Stimulated activated CD4-positive, alpha-beta T cell treated with anti-CD3 and anti-CD28 coated beads, Interleukin-12 subunit alpha, Interleukin-12 subunit beta, amount 100 ng/mL, for 24 hours (primary cell): ENCODE results near the gene RAPH1.
"Not testable (repeated sequence)": the region's sequence is repeated elsewhere in the genome, so short reads cannot be mapped to it uniquely, and the experiment has no call there.

Experiments used
- DNase-seq, 2 experiments: peaks; one replicate each; pipeline ENCODE4 v3.0.0-alpha.2; 2020; ENCODE audit warnings: low read depth in 2 of 2

RAPH1 gene

GRCh38 chr2:203436496-203436895 is 98.6 kb downstream of the RAPH1 start:
- no peak for DNase-seq

DNA sequence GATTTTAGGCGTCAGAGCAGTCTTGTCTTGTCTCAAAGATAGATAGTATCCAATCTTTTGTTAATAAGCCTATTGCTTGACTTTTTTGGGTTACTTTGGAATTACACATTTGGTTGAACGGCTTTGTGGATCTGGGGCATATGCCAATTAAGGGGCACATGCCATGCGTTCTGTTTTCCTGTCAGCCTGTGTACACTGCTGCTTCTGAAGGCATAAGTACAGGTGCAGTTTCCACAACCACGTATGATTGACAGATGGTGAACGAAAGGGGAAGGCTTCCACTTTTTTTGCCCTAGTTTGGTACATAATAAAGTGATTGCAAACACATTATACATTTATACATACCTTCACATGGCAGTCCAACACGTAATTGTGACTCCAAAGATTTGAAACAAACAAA is 102.3 kb downstream of the RAPH1 start:
- DNase-seq, result no peak

DNA sequence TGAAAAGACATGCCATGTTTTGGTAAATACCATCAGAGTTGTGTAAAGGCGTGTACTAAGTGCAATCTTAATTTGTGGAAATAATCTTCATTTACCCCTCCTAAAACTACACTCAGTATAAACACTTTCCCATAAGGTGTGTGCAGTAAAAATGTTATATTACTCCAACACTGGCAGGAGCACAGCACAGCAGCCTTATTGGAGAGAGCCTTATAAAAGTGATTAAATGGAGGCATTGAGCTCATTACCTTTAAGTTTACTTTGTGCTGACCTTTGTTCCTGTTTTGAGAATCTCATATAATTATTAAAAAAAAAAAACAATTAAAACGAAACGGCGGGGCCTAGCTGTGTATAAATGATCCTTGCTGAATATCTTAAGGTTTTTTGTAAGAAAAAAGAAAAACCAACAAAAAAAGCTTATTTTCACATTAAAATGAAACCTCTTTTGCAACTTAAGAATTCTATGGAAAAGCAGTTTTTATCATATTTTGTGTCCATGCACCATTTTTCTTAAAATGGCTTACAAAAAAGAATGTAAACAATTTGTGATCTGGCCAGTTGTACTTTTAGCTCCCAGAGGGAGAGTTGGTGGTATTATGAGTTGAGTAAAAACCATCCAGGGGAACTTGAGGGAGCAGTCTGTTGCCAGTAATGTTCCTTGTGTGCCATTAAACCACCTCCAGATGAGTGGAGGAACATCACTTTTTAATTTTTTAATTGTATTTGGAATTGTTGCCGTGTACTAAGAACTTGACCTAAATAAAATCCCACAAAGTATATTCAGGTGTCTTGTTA is 103.5 kb downstream of the RAPH1 start:
- no peak for DNase-seq

DNA sequence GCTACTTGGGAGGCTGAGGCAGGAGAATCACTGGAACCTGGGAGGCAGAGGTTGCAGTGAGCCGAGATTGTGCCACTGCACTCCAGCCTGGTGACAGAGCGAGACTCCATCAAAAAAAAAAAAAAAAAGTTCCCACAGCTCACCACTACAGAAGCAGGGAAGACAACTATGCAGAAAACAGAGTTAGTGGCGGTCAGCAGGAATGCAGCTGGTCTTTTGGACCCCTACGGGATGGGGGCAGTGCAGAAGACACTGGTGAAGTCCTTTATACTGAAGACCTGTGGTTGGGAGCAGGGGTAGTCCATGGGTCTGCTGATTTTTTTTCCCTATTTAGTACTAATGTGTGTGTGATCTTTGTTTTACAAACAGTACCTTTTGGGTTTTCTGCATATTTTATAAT is 105.5 kb downstream of the RAPH1 start:
- DNase-seq, result not testable (repeated sequence)

- no peak for DNase-seq
Measured at GRCh38 chr2:203427061-203427460, 108.0 kb downstream of the RAPH1 start.

DNA sequence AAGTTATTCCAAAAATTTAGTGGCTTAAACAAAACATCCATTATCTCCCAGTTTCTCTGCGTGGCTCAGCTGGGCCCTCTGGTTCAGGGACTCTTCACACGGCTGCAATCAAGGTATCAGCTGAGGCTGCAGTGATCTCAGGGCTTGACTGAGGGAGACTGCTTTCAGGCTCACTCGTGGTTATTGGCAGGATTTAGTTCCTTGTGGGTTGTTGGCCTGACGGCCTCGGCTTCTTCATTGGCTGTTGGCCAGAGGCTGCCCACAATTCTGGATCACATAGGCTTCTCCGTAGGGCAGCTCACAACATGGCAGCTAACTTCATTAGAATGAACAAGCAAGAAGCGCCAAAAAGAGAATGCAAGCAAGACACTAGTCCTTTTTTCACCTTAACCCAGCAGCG is 116.8 kb downstream of the RAPH1 start:
- DNase-seq, result no peak

GRCh38 chr2:203413796-203414195 is 121.3 kb downstream of the RAPH1 start:
- DNase-seq, result no peak

DNA sequence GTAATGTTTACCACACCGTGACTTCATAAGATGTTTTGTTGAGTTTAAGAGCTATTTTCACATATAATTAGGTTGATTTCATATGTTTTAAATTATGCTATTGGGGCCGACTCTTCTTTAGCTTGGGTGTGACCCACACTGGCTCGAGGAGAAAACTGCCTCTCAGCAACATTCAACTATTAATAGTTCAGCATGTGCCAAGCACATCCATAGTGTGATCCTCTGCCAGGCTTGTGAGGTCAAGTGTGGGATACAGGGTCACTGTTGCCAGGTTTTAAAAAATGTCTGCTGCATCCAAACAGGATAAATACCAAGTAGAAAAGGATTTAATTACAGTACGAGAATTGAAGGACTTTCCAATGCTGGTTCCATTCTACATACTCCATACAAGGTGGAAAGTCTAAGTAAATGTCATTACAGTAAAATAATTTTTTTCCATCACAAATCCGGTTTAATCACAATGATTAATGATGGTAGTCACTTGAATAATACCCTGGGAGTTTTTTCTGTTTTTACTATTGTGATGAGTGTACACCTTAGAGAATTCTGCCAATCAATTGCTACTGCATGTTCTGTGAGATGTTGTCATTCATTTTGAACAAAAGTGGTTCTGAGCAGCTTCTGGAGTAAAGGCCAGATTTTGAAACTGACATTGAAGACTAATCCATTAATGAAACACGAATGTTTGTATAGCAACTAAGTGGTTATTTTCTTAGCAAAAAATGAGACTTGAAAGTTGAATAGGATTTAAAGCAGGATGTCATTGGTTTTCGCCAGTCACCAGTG is 122.4 kb downstream of the RAPH1 start:
- DNase-seq, result no peak

- DNase-seq, result no peak
Measured at GRCh38 chr2:203407496-203407895, 127.6 kb downstream of the RAPH1 start.

DNA sequence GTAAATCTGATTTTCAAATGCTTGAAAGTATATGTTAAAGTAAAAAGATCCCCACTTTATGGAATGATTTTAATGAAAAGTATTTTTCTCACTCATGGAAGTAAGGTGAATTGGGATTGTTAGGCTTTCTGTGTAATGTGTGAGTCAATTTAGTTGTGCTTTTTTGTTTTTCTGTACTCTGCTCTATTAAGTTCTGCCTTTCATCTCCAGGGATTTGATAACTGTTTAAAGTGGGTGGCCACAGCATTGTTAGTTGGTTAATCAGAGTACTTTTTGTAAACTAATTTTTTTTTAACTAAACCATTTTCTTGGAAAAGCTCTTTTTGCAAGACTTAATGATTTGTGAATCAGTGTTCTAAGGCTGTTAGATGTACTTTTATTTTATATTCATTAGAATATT is 130.1 kb downstream of the RAPH1 start:
- no peak for DNase-seq

GRCh38 chr2:203400805-203401585 is 134.1 kb downstream of the RAPH1 start:
- DNase-seq, result no peak

DNA sequence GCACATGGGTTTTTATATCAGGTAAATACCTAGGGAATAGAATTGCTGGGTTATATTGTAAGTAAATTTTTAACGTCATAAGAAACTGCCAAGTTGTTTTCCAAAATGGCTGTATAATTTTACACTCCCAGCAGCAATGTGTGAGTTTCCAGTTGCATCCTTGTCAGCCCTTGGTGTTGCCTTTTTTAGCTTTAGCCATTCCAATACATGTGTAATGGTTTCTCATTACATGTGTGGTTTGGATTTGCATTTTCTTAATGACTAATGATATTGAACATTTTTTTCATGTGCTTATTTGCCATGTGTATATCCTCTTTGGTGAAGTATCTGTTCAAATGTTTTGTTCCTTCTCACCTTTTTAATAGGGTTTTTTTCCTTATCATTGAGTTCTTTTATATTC is 136.1 kb downstream of the RAPH1 start:
- DNase-seq, result no peak

DNA sequence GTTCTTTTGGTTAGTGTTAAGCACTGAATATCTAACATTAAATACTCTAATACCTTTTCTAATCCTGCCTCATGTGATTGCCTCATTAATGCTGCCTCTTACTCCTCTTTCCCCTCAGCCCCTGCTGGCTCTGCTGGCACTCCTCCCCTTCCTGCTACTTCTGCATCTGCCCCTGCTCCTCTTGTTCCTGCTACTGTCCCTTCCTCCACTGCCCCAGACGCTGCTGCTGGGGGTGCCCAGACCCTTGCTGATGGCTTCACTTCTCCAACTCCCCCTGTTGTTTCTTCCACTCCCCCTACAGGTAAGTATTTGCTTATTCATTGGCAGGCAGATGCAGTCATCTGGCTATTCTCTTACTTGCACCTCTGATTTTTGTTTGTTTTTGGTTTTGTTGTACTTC is 138.4 kb downstream of the RAPH1 start:
- no peak for DNase-seq

GRCh38 chr2:203395858-203396257 is 139.2 kb downstream of the RAPH1 start:
- DNase-seq, result no peak

DNA sequence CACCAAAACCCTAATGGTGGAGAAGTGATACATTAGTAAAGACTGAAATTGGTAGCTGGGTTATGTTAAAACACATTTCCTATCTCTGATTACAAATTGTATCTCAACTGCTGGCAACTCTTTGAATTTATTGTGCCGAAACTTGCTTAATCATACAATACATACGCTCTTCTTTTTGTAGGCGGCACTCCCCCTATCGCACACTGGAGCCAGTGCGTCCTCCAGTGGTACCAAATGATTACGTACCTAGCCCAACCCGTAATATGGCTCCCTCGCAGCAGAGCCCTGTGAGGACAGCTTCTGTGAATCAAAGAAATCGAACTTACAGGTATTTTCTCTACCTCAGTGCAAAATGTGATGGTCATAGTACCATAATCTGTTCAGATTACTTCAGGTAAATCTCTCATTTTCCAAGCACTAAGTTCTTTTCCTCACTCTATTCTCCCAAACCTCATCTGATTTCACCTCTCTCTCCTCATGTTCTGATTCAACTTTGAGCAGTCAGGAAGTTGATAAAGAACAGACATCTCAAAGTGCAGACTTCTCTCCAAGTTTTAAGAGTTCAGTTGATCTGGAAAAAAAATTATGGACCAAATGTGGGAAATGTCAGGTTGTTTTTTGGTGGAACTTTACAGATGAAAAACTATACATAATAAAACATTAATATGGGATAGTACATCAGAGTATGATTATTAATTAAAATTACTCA is 140.4 kb downstream of the RAPH1 start:
- no peak for DNase-seq

DNA sequence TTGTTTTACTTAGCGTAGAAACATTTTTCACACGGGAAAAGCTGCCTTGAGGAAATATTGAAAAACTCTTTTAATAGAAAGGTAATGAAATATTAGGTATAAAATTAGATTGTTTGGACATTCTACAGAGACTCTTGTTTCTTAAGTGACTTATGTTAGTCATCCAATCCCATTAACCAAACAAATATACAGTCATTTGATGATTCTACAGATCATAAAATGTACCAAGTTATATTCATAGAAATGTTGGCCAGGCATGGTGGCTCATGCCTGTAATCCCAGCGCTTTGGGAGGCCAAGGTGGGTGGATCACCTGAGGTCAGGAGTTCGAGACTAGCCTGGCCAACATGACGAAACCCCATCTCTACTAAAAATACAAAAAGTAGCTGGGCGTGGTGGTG is 146.9 kb downstream of the RAPH1 start:
- DNase-seq, result not testable (repeated sequence)

DNA sequence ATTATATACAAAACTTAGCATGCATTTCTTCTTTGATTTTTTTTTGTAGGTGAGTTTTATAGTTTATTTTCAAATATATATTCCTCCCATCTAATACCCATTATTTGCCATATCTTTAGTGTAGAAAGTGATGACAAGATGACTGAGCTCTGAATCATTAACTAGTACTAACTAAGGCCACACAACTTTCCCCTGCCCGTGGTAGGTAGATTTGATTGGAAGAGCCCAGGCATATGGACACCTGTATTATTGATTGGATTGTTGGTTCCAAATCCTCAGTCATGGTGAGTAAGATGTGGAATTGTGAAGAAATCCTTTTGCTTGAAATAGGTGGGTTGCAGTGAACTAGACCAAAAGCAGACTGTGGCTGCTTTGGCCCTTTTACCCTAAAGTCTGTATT is 152.1 kb downstream of the RAPH1 start:
- no peak for DNase-seq

DNA sequence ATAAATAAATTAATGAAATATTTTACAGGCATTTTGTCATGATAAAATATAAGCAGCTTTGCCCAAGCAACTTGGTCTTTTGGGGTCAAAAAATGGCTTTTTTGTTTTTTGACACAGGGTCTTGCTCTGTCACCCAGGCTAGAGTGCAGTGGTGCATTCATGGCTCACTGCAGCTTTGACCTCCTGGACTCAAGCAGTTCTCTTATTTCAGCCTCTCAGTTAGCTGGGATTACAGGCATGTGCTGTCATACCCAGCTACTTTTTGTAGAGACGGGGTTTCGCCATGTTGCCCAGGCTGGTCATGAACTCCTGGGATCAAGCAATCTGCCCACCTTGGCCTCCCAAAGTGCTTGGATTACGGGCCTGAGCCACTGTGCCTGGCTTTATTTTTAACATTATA is 155.9 kb downstream of the RAPH1 start:
- DNase-seq, result no peak

GRCh38 chr2:203376173-203376572 is 158.9 kb downstream of the RAPH1 start:
- no peak for DNase-seq

GRCh38 chr2:203372706-203373105 is 162.4 kb downstream of the RAPH1 start:
- not testable (repeated sequence) for DNase-seq

DNA sequence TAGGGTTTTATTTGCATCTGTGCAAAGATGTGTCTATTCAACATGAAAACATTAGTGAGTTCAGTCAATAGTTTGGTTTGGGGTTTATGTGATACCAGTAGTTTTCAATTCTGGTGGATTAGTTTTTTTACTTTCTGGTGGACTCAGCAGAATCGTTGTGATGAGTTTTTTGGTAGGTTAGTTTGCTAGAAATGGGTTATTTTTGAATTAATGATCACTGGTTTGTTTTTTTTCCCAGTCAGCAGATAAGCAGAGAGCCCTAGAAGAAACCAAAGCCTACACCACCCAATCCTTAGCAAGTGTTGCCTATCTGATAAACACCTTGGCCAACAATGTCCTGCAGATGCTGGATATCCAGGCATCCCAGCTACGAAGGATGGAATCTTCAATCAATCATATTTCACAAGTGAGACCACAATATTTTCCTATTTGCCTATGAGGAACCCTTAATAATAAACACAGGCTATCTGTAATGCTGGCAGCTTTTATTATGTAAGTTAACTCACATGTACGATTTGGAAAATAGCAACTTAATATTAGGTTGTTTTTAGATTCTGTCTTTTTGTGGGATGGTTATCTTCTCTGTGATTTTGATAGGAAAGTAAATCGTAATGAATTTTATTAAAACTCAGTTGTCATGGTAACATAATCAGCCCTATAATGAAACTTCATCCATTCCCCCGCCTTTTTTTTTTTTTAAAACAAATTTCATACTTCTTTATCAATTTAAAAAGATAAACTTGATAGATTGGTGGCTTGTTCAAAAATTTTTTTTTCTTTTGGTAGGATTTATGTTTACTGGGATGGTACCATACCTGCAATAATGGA is 168.2 kb downstream of the RAPH1 start:
- no peak for DNase-seq
